Measurements from ENCODE around the gene SNX21.

SNX21 gene

GRCh38 chr20:45892049-45892825, 58.6 kb downstream of the SNX21 start:
- H2AFZ ChIP-seq (ENCODE audit: low read length), result no peak overlapping the region
- H3K9ac ChIP-seq (ENCODE audit: low read length), result peak overlapping the region; percentile 70

More at GRCh38 chr20:45892049-45892825, 58.6 kb downstream of the SNX21 start:
- H3K4me1 ChIP-seq (ENCODE audit: insufficient read depth, low read length, severe bottlenecking), result peaks cover 30% of the 10 kb centered on the region
- H3K9me3 ChIP-seq (ENCODE audit: low read length), result no peaks in the 10 kb centered on the region
- H3K4me3 ChIP-seq (ENCODE audit: low read depth, low read length, poor library complexity, severe bottlenecking), result peak overlapping the region; percentile 75
- no peak overlapping the region for H3K27ac ChIP-seq (ENCODE audit: low read depth, low read length, poor library complexity, severe bottlenecking)
- H3K79me2 ChIP-seq (ENCODE audit: insufficient read depth, low read length), result no peaks in the 10 kb centered on the region
- H3K36me3 ChIP-seq (ENCODE audit: insufficient read depth, low read length), result peaks cover 19% of the 10 kb centered on the region; the same call in 1 of the 2 replicates
- no peaks in the 10 kb centered on the region for H4K20me1 ChIP-seq (ENCODE audit: insufficient read depth, low read length)
- H3K4me2 ChIP-seq (ENCODE audit: low read length), result peak overlapping the region; percentile 93
- H3K9me2 ChIP-seq (ENCODE audit: low read depth, low read length), result no peaks in the 10 kb centered on the region
- no peak for TF ChIP-seq EZH2 (IDR thresholded peaks at IDR 0.05; ENCODE audit: borderline replicate concordance, low read length)
- TF ChIP-seq CTCF (IDR thresholded peaks at IDR 0.05; ENCODE audit: low read length), result no peak
- H3K27me3 ChIP-seq (ENCODE audit: insufficient read depth, low read length), result no peaks in the 10 kb centered on the region
- H3F3A ChIP-seq (ENCODE audit: insufficient read depth, low read length), result no peaks in the 10 kb centered on the region; the same call in 1 of the 2 replicates
